ENCODE data around the gene ATF5. TPM values are rescaled to one million over a fixed set of nuclear protein-coding genes. Genes with fewer than 3 reads are reported as not detected.

The ATF5 gene
- total and polyA plus RNA-seq, 10 of the 15 experiments (the other 5 are each of a cell fraction or from before 2014, with no cell fraction given), result 9.1 to 133 (median 24.0) TPM

GRCh38 chr19:49879243-49879963 is 49.6 kb upstream of the ATF5 start:
- H3K27me3 ChIP-seq (replicated peaks in 1 of 2; ENCODE audit: control insufficient read depth in 2 of 2, insufficient read depth in 2 of 2, low read length in 1 of 2), result no peaks in the 10 kb centered on the region
- CTCF ChIA-PET, result interaction anchor here (0.8 to 1.0 kb wide), 2 partner anchors 9 to 59 kb away, joined by 3 read pairs; no protein-coding TSS in a partner anchor
- SMC1A ChIA-PET (ENCODE audit: uncharacterized antibody, unreplicated experiment), result no interaction called here

More at GRCh38 chr19:49879243-49879963, 49.6 kb upstream of the ATF5 start:
- 89% methylated on average over 11 of the region's 12 CpGs for WGBS (ENCODE audit: insufficient coverage, insufficient replicate concordance, low lambda C conversion rate, missing lambda C conversion rate)
- Histone ChIP-seq H3K36me3 (ENCODE audit: control insufficient read depth in 2 of 2, insufficient read depth in 2 of 2, low read length in 1 of 2) (peaks cover 8 to 13% of the 10 kb centered on the region in 2 experiments), H3K4me2 (ENCODE audit: control insufficient read depth, insufficient read depth) (peak overlapping the region; percentile 92; the same call in 1 of the 2 replicates), H3K79me2 (ENCODE audit: control insufficient read depth, insufficient read depth, low read length) (peaks cover 25% of the 10 kb centered on the region), H3K9ac (ENCODE audit: control insufficient read depth, insufficient read depth, low read length) (no peak overlapping the region), H3K9me3 (replicated peaks; ENCODE audit: control insufficient read depth, insufficient read depth, low read length) (no peaks in the 10 kb centered on the region; the same call in 2 of the 3 replicates), H3K4me1 (ENCODE audit: control insufficient read depth, insufficient read depth, low read length) (peaks cover 16% of the 10 kb centered on the region), H2AFZ (ENCODE audit: control insufficient read depth, low read depth, low read length) (no peak overlapping the region), H3K27ac (ENCODE audit: control insufficient read depth, insufficient read depth) (no peak overlapping the region), H3K4me3 (no peak overlapping the region), H4K20me1 (ENCODE audit: control insufficient read depth, insufficient read depth) (no peaks in the 10 kb centered on the region)
- BruUV-seq (replicated peaks), result TSS peak; percentile 74
- FAIRE-seq (no peak), ATAC-seq (no peak), DNase-seq (ENCODE audit: low read depth, low spot score) (no peak)
- ChIA-PET RAD21 (ENCODE audit: unreplicated experiment) (no interaction called here), POLR2A (interaction anchor here (0.5 to 1.4 kb wide), 4 partner anchors 9 to 215 kb away, joined by 3 to 7 read pairs (median 4); no protein-coding TSS in a partner anchor)
- in situ Hi-C loops (cut with MboI), result loop anchor here (25.0 kb wide), 1 partner anchor 1242 kb away; the partner anchor contains the start of genes CA11 and DBP
- TF ChIP-seq CBX3 (IDR thresholded peaks at IDR 0.05; ENCODE audit: borderline replicate concordance, low read depth) (no peak), POLR2A (IDR thresholded peaks at IDR 0.05; ENCODE audit: low read depth, low read length) (no peak), EZH2 (IDR thresholded peaks at IDR 0.05; ENCODE audit: borderline replicate concordance, control insufficient read depth, low read depth, low read length) (no peak), ETV6 (conservative IDR thresholded peaks at IDR 0.05 in 1 of 2, IDR thresholded peaks at IDR 0.05 in 1 of 2; ENCODE audit: borderline replicate concordance in 1 of 2, low read depth in 1 of 2) (no peak), GABPA (IDR thresholded peaks at IDR 0.05; ENCODE audit: low read depth) (peak; percentile 76; the same call in 1 of the 2 replicates), RELB (IDR thresholded peaks at IDR 0.05; ENCODE audit: low read depth) (no peak), HCFC1 (IDR thresholded peaks at IDR 0.05; ENCODE audit: low read length) (peak; percentile 29; the same call in 1 of the 2 replicates), TCF12 (IDR thresholded peaks at IDR 0.05; ENCODE audit: low read depth, low read length) (no peak), NR2F1 (conservative IDR thresholded peaks at IDR 0.05) (no peak), NFYB (IDR thresholded peaks at IDR 0.05; ENCODE audit: insufficient read depth, low read depth, low read length) (0 out of 2 replicates have a peak, but pooled peaks have one; percentile 15), DPF2 (IDR thresholded peaks at IDR 0.05) (no peak)
- intact Hi-C loops (cut with micrococcal nuclease; ENCODE audit: unreplicated experiment), result loop anchor here (5.0 kb wide), 1 partner anchor 48 kb away; the partner anchor contains the start of genes ATF5 and NUP62
